NCI-H1930 (cell line): ENCODE data around the gene FRMD5.
"Not testable (repeated sequence)": the region's sequence is repeated elsewhere in the genome, so short reads cannot be mapped to it uniquely, and the experiment has no call there.

Experiments used
- DNase-seq, 2 experiments: peaks; one replicate each; lab custom pipeline; 2025; lab: John Stamatoyannopoulos, UW

The FRMD5 gene

DNA sequence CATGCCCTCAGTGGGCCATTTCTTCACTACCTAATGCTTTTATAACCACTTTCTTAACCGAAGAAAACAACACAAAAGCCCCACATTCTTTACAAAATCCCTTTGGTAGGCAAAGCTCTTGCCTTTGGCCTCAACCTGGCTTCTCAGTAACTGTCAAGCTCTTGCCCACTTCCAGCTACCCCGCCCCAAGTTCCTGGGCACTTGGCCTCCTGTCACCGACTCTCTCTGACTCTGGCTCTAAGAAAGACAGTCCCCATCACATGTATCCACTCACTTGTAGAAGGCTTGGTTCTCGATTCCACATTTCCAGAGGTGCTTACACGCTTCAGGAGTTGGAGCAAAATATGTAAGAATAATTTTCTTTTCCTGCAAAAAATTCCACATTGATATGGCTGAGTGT is 307.2 kb downstream of the FRMD5 start:
- no peak for DNase-seq

GRCh38 chr15:43886558-43886957 is 308.5 kb downstream of the FRMD5 start:
- DNase-seq = no peak

DNA sequence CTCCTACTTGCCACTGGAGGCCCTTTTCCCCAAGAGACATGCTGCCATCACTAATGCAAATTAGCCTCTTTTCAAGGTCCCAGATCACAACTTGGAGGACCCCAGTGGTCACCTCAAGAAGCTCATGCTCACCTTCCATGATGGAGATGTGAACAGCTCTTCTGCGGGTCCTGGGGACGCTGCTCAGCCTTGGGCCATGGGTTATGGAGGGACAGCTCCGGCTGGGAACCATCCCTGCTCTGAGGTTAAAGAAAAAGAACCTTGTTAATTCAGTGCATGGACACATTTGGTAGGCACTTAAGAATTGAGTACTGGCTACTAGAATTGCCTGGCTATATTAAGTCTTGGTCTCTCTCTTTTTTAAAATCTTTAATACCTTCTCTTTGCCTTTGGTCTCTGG is 311.5 kb downstream of the FRMD5 start:
- no peak for DNase-seq

GRCh38 chr15:43881944-43882343 is 313.1 kb downstream of the FRMD5 start:
- peak in 1 of 2 experiments; percentile 5 for DNase-seq

- DNase-seq = no peak
Measured at GRCh38 chr15:43881245-43881644, 313.8 kb downstream of the FRMD5 start.

DNA sequence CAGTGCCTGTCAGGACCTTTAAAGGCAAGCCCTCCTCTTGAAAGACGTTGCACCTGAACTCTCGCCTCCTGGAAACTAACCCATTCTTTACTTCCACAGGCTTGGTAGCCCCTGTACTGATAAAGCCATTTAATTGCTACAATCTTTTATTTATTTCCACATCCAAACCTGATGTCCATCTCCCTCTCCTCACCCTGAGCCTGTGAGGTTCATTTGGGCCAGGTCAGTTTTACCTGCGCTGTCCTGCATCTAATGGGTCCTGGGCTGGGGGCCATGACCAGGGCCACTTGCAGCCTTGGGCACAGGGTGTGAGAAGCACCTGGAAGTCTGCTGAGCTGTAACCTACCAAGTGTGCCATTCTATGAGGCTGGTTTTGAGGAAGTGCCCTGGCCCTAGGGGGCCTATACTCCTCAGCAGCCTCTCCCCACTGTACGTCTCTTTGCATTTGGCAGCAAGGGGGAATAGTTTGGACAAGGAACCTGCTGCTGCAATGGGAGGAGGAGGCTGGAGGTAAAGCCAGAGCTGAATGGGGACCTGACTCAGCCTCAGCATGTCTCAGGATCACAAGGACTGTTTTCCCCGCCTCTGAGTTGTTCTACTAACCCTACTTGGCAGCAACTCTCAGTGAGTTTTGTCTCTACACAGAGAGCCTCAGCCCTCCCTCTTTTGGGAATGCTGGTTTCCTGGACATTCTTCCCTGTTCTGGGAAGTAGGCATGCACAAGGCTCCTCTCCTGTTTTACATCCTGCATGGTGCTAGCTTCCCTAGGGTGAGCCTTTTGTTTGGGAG is 314.5 kb downstream of the FRMD5 start:
- DNase-seq = no peak

GRCh38 chr15:43879386-43880355 is 315.4 kb downstream of the FRMD5 start:
- no peak for DNase-seq

DNA sequence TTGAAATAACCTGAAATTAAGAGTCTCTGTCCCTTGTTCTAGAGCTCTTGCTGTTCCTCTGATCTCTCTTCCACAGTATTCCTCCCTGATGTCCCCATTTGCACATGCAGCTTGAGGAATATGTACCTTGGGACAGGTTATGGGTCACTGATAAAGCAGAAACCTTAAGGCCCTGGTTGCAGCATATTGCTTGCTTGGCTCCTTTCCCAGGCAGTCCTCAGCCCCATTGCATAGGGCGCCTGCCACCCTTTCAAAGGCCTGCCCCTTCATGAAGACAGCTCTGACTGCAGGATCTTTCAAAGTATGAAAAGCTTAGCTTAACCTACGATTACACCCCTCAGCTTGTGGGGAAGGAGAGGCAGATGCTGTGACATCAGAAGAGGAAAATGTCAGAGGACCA is 316.6 kb downstream of the FRMD5 start:
- no peak for DNase-seq

- no peak for DNase-seq
Measured at GRCh38 chr15:43877371-43877770, 317.7 kb downstream of the FRMD5 start.

- DNase-seq = no peak
Measured at GRCh38 chr15:43876872-43877271, 318.2 kb downstream of the FRMD5 start.

- no peak for DNase-seq
Measured at GRCh38 chr15:43873651-43874050, 321.4 kb downstream of the FRMD5 start.

DNA sequence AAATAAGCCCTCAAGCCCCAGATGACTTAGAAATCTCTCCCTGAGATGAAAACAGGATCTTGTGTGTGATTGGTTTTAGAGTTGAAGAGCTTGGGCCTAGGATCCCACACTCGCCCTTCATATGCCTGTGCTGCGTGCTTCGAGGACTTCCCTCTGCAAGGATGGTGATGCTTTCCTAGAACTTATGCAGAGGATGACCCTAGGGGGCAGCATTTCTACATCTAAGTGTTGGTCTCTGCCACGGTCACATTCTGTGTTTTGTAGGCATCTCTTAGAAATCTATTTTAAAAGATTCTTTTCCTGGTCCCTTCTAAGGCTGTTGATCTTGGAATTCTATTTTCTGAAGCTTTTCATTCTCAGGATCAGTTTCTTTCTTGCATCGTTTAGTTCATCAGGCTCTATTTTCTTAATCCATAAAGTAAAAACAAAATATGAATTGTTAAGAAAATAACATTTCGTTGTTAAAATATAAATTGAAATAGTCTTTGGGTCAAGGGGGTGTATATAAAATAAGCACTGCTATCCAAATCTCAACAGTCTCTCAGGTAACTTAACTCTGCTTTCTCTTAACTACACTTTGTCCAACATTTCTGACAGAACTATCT is 322.6 kb downstream of the FRMD5 start:
- DNase-seq = peak; percentile 14 to 73

DNA sequence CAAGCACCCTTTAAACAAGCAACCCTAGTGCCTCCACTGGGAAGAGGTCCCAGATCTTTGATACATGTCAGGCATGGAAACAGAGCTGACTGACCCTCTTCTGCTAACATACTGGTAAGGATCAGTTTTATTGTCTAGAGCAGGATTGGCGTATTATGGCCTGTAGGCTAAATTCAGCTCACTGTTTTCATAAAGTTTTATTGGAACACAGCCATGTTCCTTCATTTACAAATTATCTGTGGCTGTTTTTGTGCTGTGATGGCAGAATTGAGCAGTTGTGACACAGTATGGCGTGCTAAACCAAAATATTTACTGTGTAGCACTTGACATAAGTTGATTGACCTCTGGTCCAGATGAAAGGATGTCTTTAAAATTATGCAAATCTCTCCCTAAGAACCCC is 323.2 kb downstream of the FRMD5 start:
- no peak for DNase-seq

DNA sequence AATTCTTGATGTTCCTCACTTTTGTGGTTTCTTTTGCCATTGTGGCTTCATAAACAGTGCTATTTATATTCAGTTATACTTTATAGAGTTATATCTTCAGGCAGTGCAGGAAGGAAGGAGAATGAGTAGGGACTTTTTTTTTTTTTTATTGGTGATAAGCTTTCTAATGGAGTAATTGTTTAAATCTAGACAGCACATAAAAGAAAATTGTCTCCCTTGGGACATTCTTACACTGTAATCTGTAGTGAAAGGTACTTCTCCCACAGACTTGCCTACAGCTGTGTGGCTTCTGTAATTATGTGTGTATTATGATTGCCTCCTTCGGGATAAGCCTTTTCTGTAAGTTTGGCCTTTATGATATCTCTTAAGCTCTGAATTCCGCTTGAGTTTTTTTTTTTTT is 326.7 kb downstream of the FRMD5 start:
- DNase-seq = peak; percentile 20 to 63

GRCh38 chr15:43867096-43867495 is 328.0 kb downstream of the FRMD5 start:
- DNase-seq = no peak

DNA sequence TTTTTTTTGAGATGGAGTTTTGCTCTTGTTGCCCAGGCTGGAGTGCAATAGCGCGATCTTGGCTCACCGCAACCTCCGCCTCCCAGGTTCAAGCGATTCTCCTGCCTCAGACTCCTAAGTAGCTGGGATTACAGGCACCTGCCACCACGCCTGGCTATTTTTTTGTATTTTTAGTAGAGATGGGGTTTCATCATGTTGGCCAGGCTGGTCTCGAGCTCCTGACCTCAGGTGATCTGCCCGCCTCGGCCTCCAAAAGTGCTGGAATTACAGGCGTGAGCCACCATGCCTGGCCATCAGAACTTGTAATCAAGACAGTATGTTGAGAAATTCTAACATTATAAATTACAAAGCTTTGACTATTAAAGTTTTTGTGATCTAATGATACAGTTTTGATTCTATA is 328.4 kb downstream of the FRMD5 start:
- DNase-seq = not testable (repeated sequence)

- DNase-seq = no peak
Measured at GRCh38 chr15:43859546-43859945, 335.5 kb downstream of the FRMD5 start.

GRCh38 chr15:43854801-43855200 is 340.3 kb downstream of the FRMD5 start:
- no peak for DNase-seq

GRCh38 chr15:43852607-43853006 is 342.5 kb downstream of the FRMD5 start:
- DNase-seq = no peak

- DNase-seq = no peak
Measured at GRCh38 chr15:43851251-43851650, 343.8 kb downstream of the FRMD5 start.

DNA sequence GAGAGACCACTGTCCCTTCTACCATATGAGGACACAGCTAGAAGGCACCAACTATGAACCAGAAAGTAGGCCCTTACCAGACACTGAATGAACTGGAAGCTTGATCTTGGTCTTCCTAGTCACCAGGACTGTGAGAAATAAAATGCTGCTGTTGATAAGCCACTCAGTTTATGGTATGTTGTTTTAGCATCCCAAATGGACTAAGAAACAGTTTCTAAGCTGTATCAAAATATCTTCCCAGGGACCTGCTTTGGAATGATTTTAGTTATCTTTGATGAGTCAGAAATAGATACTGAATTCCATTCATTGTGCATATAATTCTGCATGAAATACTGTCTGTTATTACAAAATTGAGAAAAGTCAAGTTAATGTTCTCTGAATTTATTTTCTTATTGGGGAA is 349.6 kb downstream of the FRMD5 start:
- DNase-seq = no peak

DNA sequence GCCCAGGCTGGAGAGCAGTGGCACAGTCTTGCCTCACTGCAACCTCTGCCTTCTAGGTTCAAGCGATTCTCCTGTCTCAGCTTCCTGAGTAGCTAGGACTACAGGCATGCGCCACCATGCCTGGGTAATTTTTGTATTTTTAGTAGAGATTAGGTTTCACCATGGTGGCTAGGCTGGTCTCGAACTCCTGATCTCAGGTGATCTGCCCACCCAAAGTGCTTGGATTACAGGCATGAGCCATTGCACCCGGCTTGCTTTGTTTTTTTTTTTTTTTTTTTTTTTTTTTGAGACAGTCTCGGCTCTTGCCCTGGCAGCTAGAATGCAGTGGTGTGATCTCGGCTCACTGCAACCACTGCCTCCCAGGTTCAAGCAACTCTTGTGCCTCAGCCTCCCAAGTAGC is 362.6 kb downstream of the FRMD5 start:
- not testable (repeated sequence) for DNase-seq
